ENCODE results near the gene PRR5L.
A peak's percentile ranks its signal among the peaks of the same experiment; 100 is the strongest.

PRR5L gene

DNA sequence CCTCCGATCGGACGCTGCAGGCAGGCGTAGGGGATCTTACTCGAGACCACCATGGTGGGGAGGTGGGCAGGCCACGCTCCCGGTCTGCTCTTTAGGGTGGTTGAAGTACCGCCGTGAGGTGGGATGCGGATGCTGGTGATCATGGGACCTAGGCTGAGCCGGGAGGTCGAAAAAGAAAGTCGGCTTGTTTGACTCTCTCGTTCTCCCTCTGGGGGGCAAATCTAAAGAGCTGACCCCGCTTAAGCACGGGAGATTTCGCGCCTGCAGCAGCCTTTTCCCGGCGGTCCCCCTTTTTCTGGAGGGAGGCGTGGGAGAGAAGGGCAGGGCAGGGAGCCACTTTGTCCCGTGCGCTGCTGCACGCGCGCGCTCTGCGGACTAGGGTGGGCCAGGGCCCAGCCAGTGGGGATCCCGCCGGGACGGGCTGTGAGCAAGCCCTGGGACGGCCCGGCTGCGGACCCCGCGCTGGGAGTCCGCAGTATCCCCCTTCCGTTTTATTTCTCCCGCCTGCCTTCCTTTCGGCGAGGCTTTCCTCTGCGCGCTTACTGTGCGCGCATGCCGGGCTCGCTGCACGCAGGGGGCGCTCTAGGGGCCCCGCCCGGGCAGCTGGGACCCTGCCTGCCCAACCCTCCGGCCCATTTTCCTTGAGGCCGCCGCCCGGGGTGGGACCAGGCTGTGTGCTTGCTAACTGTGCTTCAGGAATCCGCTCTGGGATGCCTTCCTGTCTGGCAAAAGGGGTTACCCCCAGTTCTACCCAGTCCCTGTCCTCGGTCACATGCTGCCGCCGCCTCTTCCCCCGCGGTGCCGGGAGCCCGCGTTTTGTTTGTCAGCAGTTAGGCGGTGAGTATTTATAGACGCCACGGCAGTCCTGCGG lies 81.0 kb downstream of the PRR5L start (continued):
- TF ChIP-seq KLF1 (tag by site-specific recombination; IDR thresholded peaks at IDR 0.05) (peak; percentile 46), EGR2 (tag by site-specific recombination; IDR thresholded peaks at IDR 0.05; ENCODE audit: low read depth) (0 out of 2 replicates have a peak, but pooled peaks have one; percentile 15), ZNF76 (tag by site-specific recombination; IDR thresholded peaks at IDR 0.05; ENCODE audit: borderline replicate concordance, low read depth) (peak; percentile 22; the same call in 1 of the 2 replicates), SP2 (tag by site-specific recombination; IDR thresholded peaks at IDR 0.05) (peak; percentile 39), ZNF707 (tag by site-specific recombination; IDR thresholded peaks at IDR 0.05) (no peak), ZBTB20 (tag by site-specific recombination; IDR thresholded peaks at IDR 0.05) (peak; percentile 67), ZNF341 (tag by site-specific recombination; IDR thresholded peaks at IDR 0.05; ENCODE audit: low read depth) (peak; percentile 40; the same call in 1 of the 2 replicates), ZNF423 (tag by site-specific recombination; IDR thresholded peaks at IDR 0.05) (no peak)
- TF ChIP-seq, protein P1, sequence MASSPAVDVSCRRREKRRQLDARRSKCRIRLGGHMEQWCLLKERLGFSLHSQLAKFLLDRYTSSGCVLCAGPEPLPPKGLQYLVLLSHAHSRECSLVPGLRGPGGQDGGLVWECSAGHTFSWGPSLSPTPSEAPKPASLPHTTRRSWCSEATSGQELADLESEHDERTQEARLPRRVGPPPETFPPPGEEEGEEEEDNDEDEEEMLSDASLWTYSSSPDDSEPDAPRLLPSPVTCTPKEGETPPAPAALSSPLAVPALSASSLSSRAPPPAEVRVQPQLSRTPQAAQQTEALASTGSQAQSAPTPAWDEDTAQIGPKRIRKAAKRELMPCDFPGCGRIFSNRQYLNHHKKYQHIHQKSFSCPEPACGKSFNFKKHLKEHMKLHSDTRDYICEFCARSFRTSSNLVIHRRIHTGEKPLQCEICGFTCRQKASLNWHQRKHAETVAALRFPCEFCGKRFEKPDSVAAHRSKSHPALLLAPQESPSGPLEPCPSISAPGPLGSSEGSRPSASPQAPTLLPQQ (tag by site-specific recombination; IDR thresholded peaks at IDR 0.05): peak; percentile 57; the same call in 1 of the 2 replicates
- TF ChIP-seq, protein P2, sequence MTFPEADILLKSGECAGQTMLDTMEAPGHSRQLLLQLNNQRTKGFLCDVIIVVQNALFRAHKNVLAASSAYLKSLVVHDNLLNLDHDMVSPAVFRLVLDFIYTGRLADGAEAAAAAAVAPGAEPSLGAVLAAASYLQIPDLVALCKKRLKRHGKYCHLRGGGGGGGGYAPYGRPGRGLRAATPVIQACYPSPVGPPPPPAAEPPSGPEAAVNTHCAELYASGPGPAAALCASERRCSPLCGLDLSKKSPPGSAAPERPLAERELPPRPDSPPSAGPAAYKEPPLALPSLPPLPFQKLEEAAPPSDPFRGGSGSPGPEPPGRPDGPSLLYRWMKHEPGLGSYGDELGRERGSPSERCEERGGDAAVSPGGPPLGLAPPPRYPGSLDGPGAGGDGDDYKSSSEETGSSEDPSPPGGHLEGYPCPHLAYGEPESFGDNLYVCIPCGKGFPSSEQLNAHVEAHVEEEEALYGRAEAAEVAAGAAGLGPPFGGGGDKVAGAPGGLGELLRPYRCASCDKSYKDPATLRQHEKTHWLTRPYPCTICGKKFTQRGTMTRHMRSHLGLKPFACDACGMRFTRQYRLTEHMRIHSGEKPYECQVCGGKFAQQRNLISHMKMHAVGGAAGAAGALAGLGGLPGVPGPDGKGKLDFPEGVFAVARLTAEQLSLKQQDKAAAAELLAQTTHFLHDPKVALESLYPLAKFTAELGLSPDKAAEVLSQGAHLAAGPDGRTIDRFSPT (tag by site-specific recombination; IDR thresholded peaks at IDR 0.05): peak; percentile 47; the same call in 1 of the 2 replicates
- TF ChIP-seq, protein P3, sequence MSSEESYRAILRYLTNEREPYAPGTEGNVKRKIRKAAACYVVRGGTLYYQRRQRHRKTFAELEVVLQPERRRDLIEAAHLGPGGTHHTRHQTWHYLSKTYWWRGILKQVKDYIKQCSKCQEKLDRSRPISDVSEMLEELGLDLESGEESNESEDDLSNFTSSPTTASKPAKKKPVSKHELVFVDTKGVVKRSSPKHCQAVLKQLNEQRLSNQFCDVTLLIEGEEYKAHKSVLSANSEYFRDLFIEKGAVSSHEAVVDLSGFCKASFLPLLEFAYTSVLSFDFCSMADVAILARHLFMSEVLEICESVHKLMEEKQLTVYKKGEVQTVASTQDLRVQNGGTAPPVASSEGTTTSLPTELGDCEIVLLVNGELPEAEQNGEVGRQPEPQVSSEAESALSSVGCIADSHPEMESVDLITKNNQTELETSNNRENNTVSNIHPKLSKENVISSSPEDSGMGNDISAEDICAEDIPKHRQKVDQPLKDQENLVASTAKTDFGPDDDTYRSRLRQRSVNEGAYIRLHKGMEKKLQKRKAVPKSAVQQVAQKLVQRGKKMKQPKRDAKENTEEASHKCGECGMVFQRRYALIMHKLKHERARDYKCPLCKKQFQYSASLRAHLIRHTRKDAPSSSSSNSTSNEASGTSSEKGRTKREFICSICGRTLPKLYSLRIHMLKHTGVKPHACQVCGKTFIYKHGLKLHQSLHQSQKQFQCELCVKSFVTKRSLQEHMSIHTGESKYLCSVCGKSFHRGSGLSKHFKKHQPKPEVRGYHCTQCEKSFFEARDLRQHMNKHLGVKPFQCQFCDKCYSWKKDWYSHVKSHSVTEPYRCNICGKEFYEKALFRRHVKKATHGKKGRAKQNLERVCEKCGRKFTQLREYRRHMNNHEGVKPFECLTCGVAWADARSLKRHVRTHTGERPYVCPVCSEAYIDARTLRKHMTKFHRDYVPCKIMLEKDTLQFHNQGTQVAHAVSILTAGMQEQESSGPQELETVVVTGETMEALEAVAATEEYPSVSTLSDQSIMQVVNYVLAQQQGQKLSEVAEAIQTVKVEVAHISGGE (tag by site-specific recombination; conservative IDR thresholded peaks at IDR 0.05; ENCODE audit: low read depth): 0 out of 2 replicates have a peak, but pooled peaks have one; percentile 18
- TF ChIP-seq, protein P4, sequence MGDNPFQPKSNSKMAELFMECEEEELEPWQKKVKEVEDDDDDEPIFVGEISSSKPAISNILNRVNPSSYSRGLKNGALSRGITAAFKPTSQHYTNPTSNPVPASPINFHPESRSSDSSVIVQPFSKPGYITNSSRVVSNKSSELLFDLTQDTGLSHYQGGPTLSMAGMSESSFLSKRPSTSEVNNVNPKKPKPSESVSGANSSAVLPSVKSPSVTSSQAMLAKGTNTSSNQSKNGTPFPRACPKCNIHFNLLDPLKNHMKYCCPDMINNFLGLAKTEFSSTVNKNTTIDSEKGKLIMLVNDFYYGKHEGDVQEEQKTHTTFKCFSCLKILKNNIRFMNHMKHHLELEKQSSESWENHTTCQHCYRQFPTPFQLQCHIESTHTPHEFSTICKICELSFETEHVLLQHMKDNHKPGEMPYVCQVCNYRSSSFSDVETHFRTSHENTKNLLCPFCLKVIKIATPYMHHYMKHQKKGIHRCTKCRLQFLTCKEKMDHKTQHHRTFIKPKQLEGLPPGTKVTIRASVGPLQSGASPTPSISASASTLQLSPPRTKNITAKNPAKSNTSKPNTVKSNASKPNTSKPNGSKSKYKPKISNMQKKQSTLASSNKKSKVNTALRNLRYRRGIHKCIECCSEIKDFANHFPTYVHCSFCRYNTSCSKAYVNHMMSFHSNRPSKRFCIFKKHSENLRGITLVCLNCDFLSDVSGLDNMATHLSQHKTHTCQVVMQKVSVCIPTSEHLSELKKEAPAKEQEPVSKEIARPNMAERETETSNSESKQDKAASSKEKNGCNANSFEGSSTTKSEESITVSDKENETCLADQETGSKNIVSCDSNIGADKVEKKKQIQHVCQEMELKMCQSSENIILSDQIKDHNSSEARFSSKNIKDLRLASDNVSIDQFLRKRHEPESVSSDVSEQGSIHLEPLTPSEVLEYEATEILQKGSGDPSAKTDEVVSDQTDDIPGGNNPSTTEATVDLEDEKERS (tag by site-specific recombination; IDR thresholded peaks at IDR 0.05): no peak
- TF ChIP-seq, protein P5, sequence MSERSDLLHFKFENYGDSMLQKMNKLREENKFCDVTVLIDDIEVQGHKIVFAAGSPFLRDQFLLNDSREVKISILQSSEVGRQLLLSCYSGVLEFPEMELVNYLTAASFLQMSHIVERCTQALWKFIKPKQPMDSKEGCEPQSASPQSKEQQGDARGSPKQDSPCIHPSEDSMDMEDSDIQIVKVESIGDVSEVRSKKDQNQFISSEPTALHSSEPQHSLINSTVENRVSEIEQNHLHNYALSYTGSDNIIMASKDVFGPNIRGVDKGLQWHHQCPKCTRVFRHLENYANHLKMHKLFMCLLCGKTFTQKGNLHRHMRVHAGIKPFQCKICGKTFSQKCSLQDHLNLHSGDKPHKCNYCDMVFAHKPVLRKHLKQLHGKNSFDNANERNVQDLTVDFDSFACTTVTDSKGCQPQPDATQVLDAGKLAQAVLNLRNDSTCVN (tag by site-specific recombination; optimal IDR thresholded peaks at IDR 0.05): peak; percentile 76

Data from HEK293 (cell line).